RPMI8226 (cell line): ENCODE measurements around the gene MSANTD3.
"Not testable (repeated sequence)": the region's sequence is repeated elsewhere in the genome, so short reads cannot be mapped to it uniquely, and the experiment has no call there.

Experiments used
- DNase-seq: peaks from one replicate; pipeline ENCODE4 v3.0.0-alpha.2; 2015

The MSANTD3 gene

DNA sequence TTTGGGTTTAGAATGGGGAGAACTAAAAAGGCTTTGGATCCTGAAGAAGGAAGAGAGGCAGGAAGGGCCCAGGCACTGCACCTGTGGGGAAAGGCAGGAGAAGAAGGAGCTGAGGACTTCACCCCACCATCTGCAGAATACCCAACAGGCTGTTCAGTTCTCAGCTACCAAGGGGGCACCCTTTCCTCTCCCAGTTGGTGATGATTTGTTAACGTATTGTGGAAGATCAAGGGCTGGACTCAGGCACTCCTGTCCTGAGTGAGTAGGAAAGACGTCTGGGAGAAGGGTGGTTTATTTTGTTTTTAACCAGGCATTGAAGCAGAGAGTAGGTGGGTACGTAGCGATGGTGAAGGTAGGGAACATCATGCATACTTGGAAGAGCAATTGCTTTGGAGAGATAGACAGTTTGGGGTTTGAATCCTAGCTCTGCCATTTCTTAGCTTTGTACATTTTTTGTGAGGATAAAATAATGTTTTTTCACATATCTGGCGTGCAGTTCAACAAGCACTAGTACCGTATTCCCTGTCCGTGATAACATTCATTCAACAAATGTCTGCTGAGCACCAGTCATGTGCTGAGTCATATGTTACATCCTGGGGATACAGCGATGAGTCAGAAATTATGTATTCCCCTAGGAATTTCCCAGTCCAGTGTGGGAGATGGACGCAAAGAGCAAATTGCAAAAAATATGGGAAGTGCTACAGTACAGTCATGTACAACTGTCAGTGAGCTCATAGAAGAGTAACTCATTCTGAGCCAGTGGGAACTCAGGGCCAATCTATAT lies 2.1 kb downstream of the MSANTD3 start:
- no peak for DNase-seq

DNA sequence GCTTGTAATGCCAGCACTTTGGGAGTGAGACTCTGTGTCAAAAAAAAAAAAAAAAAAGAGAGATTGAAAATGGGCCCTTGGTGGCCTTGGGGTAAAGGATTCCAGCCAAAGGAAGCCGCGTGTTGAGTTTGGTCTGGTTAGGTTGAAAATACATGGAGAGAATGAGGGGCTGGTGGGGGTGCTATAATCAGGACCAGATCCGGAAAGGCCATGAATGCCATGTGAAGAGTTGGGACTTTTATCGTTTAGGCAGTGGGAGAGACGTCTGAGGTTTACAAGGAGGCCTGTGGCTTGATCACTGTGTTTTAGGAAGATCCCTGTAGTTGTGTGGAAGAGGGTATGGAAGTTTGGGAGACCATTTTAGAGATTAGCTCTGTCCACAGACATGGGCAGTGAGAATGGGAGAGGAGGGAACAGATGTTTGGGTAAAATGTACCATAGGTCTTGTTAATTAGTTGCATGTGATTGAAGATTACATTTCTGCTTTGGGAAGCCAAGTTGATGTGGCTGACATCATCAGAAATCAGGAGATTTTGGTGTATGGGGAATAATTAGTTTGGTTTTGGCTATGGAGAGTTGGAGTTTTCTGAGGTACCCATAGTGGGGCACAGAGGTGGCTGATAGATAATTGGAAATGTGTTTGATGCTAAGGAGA lies 3.5 kb downstream of the MSANTD3 start:
- no peak for DNase-seq

- DNase-seq, result no peak
Measured at GRCh38 chr9:100431886-100432285, 4.9 kb downstream of the MSANTD3 start.

- no peak for DNase-seq
Measured at GRCh38 chr9:100432736-100433135, 5.8 kb downstream of the MSANTD3 start.

DNA sequence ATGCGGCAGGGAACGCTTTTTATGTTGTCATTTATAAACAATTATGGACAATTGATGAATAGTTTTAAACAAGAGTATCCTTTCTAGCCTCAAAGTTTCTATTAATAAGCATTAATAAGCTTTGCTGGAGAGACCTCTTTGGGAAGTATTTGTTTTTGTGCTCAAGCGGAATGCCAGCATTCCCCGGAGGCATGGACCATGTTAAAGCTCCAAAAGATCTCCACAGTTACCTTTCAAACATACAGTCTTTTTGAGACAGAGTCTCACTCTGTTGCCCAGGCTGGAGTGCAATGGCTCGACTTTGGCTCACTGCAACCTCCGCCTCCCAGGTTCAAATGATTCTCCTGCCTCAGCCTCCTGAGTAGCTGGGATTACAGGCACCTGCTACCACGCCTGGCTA lies 9.6 kb downstream of the MSANTD3 start:
- no peak for DNase-seq

GRCh38 chr9:100437860-100438805 lies 11.2 kb downstream of the MSANTD3 start:
- DNase-seq, result peak; percentile 63

GRCh38 chr9:100440071-100440470 lies 13.1 kb downstream of the MSANTD3 start:
- DNase-seq, result no peak

GRCh38 chr9:100440487-100440886 lies 13.5 kb downstream of the MSANTD3 start:
- not testable (repeated sequence) for DNase-seq

- no peak for DNase-seq
Measured at GRCh38 chr9:100441911-100442361, 15.0 kb downstream of the MSANTD3 start.

GRCh38 chr9:100443781-100444768 lies 17.1 kb downstream of the MSANTD3 start:
- no peak for DNase-seq

- DNase-seq, result no peak
Measured at GRCh38 chr9:100445161-100445902, 18.4 kb downstream of the MSANTD3 start.

DNA sequence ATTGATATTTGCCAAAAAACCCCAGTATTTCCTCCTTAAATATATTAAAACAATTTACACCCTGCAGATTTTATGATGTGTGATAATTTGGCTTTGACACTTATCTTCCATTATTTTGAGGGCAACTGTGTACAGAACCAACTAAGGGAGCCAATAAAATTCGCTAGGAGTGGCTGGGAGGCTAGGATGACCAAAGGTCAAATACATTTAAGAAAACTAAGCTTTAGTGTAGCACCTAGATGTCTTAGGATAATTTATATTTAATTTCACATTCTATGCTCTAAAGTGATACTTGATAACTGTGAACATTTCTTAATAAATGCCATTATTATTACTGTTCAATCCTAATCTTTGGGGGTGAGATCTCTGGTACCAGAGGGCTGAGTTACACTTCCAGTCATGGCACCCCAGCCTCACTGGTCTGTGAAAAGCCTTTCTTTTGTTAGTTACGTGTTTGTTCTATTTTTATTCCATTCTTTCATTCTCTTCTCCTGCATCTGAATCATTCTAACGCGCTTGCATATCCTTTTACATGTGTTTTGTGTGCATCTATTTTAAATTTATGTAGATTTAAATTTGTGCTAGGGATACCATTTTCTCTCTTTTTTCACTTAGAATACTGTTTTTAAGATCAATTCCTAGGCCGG lies 19.1 kb downstream of the MSANTD3 start:
- no peak for DNase-seq

DNA sequence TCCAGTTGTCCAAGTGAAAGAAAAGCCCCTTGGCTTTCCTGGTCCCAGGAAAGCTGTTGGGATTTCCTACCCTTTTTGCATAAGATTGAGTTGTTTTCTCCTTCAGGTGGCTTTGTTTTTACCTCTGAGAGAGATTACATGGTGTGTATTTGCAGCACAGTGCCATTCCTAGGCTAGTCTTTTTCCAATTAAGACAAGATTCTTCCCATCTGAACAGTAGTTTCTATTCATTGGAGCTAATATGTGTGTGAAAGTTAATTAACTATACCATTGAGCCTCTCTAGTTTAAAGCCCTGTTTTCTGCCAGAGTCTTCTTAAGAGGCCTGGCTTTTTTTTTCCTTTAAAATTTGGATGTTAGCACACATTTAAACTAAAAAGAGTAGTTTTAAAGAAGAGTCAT lies 20.1 kb downstream of the MSANTD3 start:
- no peak for DNase-seq

- DNase-seq, result no peak
Measured at GRCh38 chr9:100448266-100448665, 21.3 kb downstream of the MSANTD3 start.

DNA sequence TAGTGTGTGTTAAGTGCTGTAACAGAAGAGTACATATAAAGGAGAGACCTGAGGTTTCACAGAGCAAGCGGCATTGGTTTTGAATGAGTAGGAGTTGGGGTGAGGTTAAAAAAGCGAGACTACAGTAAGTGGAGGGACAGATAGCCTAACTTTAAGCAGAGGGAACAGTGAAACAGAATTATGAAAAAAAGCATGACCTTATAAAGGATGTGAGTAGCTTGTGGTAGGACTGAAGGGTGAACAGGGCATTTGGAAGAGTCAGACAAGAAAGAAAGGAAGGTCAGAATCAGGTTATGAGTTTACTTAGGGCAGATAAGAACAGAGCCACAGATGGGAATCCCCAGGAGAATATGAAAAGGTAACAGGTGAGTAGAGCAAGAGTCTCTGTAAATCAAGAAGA lies 22.5 kb downstream of the MSANTD3 start:
- no peak for DNase-seq

- no peak for DNase-seq
Measured at GRCh38 chr9:100452894-100453293, 26.0 kb downstream of the MSANTD3 start.

GRCh38 chr9:100455470-100455869 lies 28.5 kb downstream of the MSANTD3 start:
- DNase-seq, result no peak

GRCh38 chr9:100457517-100457916 lies 30.6 kb downstream of the MSANTD3 start:
- DNase-seq, result no peak

DNA sequence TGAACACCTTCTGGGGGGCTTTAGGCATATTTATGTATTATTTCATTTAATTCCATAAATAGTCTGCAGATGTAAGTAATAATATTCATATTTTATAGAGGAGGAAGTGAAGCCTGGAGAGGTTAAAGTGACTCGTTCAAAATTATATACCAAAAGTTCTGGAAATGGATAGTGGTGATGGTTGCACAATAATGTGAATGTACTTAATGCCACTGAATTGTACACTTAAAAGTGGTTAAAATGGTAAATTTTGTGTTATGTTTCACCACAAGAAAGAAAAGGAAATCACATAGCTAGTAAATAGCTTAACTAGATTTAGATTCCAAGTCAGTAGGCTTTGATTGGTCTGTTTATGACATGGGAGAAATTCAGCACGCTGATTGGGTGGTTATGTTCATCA lies 33.0 kb downstream of the MSANTD3 start:
- DNase-seq, result no peak

DNA sequence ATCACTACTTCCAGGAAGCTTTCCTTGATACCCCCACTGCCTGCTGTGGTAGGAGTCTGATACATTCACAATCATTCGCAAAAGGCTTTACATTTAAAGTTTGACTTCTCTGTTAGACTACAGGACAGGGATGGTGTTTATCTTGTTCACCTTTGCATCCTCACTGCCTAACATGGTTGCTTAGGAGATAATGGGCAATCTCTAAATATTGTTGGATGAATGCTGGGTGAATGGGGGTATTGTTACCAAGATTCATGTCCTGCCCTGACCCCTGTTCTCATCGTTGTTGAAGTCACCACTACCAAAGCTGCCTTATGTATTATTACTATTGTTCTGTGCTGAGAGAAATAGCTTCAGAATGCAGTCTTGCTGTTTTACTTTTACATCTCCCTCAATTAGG lies 38.3 kb downstream of the MSANTD3 start:
- no peak for DNase-seq

DNA sequence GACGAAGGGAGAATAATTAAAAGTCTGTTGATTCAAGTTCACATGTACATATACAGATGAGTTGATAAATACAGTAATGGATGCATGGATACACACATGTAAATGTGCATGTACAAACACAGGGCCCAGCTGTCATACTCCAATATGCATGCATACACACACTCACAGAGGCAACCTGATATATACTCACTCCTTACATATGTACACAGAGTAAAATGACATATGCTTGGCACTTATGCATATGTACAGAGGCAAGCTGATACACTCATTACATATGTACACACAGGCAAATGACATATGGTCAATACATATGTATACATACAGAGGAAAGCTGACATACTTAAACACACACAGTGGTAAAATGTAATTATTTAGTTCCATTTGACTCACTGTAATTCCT lies 38.8 kb downstream of the MSANTD3 start:
- no peak for DNase-seq
